UCSD-AML1 (cell line): ENCODE measurements around the gene AP2M1.

Source experiments
- DNase-seq: peaks from one replicate; lab custom pipeline; 2025; ENCODE audit not compliant: unreplicated experiment; lab: John Stamatoyannopoulos, UW

AP2M1 gene

GRCh38 chr3:184177767-184178306 is 3.2 kb downstream of the AP2M1 start:
- no peak for DNase-seq

DNA sequence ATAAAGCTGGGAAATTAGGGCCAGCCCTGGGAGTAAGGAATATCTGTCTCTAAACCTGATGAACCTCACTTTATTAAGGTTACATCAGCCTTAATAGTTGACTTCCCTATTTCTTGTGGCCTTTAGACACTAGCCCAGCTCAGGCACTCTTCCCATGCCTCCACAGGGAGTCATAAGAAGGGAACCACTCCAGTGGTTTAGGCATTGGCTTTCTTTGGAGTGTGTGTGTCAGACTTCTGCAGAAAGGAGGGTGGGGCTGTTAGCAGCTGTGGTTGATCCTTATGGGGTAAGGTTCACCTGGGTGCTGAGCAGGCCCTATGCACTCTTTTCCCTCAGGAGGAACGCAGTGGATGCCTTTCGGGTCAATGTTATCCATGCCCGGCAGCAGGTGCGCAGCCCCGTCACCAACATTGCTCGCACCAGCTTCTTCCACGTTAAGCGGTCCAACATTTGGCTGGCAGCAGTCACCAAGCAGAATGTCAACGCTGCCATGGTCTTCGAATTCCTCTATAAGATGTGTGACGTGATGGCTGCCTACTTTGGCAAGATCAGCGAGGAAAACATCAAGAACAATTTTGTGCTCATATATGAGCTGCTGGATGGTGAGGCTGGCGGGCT is 4.0 kb downstream of the AP2M1 start:
- no peak for DNase-seq

GRCh38 chr3:184180165-184180564 is 5.5 kb downstream of the AP2M1 start:
- no peak for DNase-seq

DNA sequence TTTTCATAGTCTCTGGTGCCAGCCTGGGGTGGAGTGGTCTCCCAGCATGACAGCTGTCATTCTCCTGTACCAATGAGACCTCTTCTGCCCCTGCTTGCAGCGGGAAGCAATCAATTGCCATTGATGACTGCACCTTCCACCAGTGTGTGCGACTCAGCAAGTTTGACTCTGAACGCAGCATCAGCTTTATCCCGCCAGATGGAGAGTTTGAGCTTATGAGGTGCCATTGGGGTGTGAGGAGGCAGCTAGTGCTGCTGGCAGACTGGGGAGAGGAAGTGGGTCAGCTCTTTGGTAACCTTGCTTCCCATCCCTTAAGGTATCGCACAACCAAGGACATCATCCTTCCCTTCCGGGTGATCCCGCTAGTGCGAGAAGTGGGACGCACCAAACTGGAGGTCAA is 6.9 kb downstream of the AP2M1 start:
- DNase-seq, result no peak

GRCh38 chr3:184183679-184184078 is 9.0 kb downstream of the AP2M1 start:
- DNase-seq, result no peak

DNA sequence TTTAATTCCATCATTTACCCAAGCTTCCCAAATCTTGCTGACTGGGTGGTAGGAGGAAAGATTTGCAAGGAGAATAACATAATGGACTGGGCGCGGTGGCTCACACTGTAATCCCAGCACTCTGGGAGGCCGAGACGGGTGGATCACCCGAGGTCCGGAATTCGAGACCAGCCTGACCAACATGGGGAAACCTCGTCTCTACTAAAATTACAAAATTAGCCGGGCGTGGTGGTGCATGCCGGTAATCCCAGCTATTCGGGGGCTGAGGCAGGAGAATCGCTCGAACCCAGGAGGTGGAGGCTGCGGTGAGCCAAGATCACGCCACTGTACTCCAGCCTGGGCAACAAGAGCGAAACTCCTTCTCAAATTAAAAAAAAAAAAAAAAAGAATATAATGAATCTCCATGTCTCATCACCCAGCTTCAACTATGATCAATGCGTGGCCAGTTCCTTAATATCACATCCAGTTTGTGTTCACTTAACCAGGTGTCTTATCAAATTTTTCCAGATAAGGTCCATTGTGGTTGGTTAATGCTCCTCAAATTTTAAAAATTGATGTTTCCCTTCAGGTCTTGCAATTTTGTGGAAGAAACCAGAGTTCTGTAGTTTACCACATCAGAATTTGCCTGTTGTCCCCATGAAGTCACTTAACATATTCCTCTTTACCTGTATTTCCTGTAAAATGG is 10.0 kb downstream of the AP2M1 start:
- DNase-seq, result no peak

GRCh38 chr3:184185461-184186183 is 11.0 kb downstream of the AP2M1 start:
- DNase-seq, result peak; percentile 100

GRCh38 chr3:184186184-184186901 is 11.7 kb downstream of the AP2M1 start, which contains the start of gene ABCF3:
Gene ABCF3, plus strand, starts transcription at chr3:184186199. Its CDS starts 9 bp downstream, at chr3:184186208.
- DNase-seq, result no peak

GRCh38 chr3:184186902-184187207 is 12.2 kb downstream of the AP2M1 start:
- DNase-seq, result no peak

- DNase-seq, result no peak
Observed at GRCh38 chr3:184188080-184188479, 13.4 kb downstream of the AP2M1 start.

DNA sequence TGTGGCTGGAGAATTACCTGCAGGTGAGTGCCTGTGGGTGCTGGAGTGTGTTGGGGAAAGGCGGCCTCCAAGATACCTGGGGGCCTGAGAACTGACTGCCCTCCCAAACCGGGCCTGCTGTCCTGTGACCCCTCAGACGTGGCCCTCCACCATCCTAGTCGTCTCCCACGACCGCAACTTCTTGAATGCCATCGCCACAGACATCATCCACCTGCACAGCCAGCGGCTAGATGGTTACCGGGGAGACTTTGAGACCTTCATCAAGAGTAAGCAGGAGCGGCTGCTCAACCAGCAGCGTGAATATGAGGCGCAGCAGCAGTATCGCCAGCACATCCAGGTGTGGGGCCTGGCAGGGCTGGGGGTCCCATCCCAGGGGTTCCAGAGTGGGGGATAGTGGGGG is 14.8 kb downstream of the AP2M1 start:
- no peak for DNase-seq

- DNase-seq, result no peak
Observed at GRCh38 chr3:184192889-184193288, 18.2 kb downstream of the AP2M1 start.

DNA sequence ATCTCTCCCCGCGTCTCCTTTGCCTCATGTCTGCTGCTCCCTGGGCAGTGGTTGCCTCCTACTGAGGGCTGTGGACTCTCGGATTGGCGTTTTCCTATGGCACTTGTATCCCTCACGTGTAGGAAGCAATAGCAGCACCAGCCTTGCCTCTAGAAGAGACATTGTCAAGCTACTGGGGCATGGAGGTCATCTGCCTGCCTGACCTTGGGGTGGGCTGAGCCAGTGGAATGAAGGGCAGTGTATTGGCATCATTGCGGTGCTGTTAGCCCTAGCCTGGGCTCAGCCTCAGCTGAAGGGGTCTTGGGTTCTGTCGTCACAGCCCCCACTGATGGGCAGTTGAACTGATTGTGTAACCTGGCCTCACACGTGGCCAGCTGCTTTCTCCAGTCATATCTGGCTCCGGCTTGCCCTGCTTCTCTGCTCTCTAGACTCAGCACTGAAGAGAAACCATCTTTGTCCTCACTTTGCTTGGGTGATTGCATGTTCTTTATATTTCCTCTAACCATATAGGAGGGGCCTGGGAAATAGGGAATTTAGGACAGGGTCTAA is 19.4 kb downstream of the AP2M1 start:
- no peak for DNase-seq

GRCh38 chr3:184196536-184196935 is 21.9 kb downstream of the AP2M1 start:
- DNase-seq, result no peak

DNA sequence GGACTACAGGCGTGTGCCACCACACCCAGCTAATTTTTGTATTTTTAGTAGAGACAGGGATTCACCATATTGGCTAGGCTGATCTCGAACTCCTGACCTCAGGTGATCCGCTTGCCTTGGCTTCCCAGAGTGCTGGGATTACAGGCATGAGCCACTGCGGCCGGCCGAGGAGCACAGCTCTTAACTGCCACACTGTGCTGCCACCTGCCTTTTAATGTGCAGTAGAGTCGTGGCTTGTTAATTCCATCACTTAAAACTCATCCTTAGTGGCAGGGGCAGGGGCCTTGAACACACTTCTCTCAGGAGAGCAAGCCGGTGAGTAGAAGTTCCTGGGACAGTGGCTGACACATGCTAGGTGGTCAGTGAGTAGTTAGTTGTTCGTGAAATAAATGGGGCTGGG is 23.9 kb downstream of the AP2M1 start:
- DNase-seq, result no peak

- no peak for DNase-seq
Observed at GRCh38 chr3:184200825-184201224, 26.2 kb downstream of the AP2M1 start.

DNA sequence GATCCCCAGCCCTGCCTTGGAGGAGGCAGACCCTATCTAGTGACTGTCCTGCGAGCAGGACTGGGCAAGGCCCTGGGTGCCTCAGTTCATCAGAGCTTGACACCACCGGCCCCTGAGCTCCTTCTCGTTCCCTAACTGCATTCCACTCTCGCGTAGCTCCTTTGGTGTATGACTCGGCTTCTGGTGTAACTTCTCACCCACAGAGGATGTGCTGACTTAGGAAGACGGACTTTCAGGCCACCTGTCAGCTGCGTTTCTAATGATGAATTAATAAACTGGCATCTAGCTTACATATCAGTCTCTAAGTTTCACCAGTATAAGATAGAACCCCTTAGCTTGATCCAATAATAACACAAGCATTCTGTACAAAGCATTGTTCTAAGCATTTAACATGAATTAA is 28.9 kb downstream of the AP2M1 start:
- no peak for DNase-seq

GRCh38 chr3:184209146-184209923 is 34.7 kb downstream of the AP2M1 start:
- no peak for DNase-seq

DNA sequence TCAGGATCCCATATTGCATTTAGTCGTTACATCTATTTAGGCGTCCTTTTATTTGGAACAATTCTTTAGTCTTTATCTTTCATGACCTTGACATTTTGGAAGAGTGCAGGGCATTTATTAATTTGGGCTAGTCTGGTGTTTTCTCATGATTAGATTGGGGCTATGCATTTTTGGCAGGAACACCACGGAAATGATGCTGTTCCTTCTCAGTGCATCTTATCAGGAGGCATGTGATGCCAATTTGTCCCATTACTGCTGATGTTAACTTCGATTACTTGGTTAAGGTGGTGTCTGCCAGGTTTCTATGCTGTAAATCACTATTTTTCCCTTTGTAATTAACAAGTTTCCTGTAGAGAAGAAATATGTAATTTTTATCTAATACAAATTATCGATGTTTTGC is 36.6 kb downstream of the AP2M1 start:
- no peak for DNase-seq

- no peak for DNase-seq
Observed at GRCh38 chr3:184211718-184212117, 37.1 kb downstream of the AP2M1 start.
